ENCODE data around the gene PDZRN4. TPM values are rescaled to one million over a fixed set of nuclear protein-coding genes. Genes with fewer than 3 reads are reported as not detected.

The PDZRN4 gene
- total RNA-seq, 1 donor from 2014 or later = 24.8 TPM

GRCh38 chr12:41585784-41586183 lies 397.7 kb downstream of the PDZRN4 start:
- TF ChIP-seq POLR2A (IDR thresholded peaks at IDR 0.05) (no peak), CTCF (IDR thresholded peaks at IDR 0.05) (no peak), POLR2AphosphoS5 (IDR thresholded peaks at IDR 0.05; ENCODE audit: insufficient read depth in 1 of 2, low read depth in 1 of 2) (no peak)
- no peaks in the 10 kb centered on the region for H3K4me1 ChIP-seq
- H3K27me3 ChIP-seq = no peaks in the 10 kb centered on the region
- H3K36me3 ChIP-seq = no peaks in the 10 kb centered on the region
- no peak overlapping the region for H3K27ac ChIP-seq
- H3K4me3 ChIP-seq = no peak overlapping the region
- intact Hi-C loops (cut with DNase I) = no loop called here
- H3K9me3 ChIP-seq = no peaks in the 10 kb centered on the region
- no peak for DNase-seq (ENCODE audit: extremely low spot score in 2 of 2)

- H3K4me1 ChIP-seq = no peaks in the 10 kb centered on the region
- DNase-seq (ENCODE audit: extremely low spot score in 2 of 2) = no peak
- intact Hi-C loops (cut with DNase I) = no loop called here
These were observed 399.5 kb downstream of the PDZRN4 start for GRCh38 chr12:41587574-41587973.

GRCh38 chr12:41589878-41590277 lies 401.8 kb downstream of the PDZRN4 start:
- Histone ChIP-seq H3K4me3 (no peak overlapping the region), H3K9me3 (no peaks in the 10 kb centered on the region), H3K4me1 (no peaks in the 10 kb centered on the region), H3K27me3 (no peaks in the 10 kb centered on the region), H3K36me3 (no peaks in the 10 kb centered on the region), H3K27ac (no peak overlapping the region)
- DNase-seq (ENCODE audit: extremely low spot score in 2 of 2) = no peak
- intact Hi-C loops (cut with DNase I) = no loop called here
- TF ChIP-seq CTCF (IDR thresholded peaks at IDR 0.05) (no peak), POLR2A (IDR thresholded peaks at IDR 0.05) (no peak), POLR2AphosphoS5 (IDR thresholded peaks at IDR 0.05; ENCODE audit: insufficient read depth in 1 of 2, low read depth in 1 of 2) (no peak)

More at GRCh38 chr12:41587574-41587973, 399.5 kb downstream of the PDZRN4 start:
- Histone ChIP-seq H3K27ac (no peak overlapping the region), H3K36me3 (no peaks in the 10 kb centered on the region), H3K9me3 (no peaks in the 10 kb centered on the region), H3K4me3 (no peak overlapping the region), H3K27me3 (no peaks in the 10 kb centered on the region)
- no peak for TF ChIP-seq CTCF (IDR thresholded peaks at IDR 0.05)
- no peak for TF ChIP-seq POLR2AphosphoS5 (IDR thresholded peaks at IDR 0.05; ENCODE audit: insufficient read depth in 1 of 2, low read depth in 1 of 2)
- no peak for TF ChIP-seq POLR2A (IDR thresholded peaks at IDR 0.05)

- H3K36me3 ChIP-seq = no peaks in the 10 kb centered on the region
- H3K4me1 ChIP-seq = no peaks in the 10 kb centered on the region
- H3K27ac ChIP-seq = no peak overlapping the region
- no peak overlapping the region for H3K4me3 ChIP-seq
- DNase-seq (ENCODE audit: extremely low spot score in 2 of 2) = no peak
- H3K9me3 ChIP-seq = no peaks in the 10 kb centered on the region
- no peaks in the 10 kb centered on the region for H3K27me3 ChIP-seq
- intact Hi-C loops (cut with DNase I) = no loop called here
- no peak for TF ChIP-seq CTCF (IDR thresholded peaks at IDR 0.05)
- TF ChIP-seq POLR2A (IDR thresholded peaks at IDR 0.05) = no peak
- TF ChIP-seq POLR2AphosphoS5 (IDR thresholded peaks at IDR 0.05; ENCODE audit: insufficient read depth in 1 of 2, low read depth in 1 of 2) = no peak
These were observed 408.1 kb downstream of the PDZRN4 start for GRCh38 chr12:41596190-41596589.

- intact Hi-C loops (cut with DNase I) = no loop called here
- no peaks in the 10 kb centered on the region for H3K27me3 ChIP-seq
- no peak for TF ChIP-seq POLR2A (IDR thresholded peaks at IDR 0.05)
- TF ChIP-seq CTCF (IDR thresholded peaks at IDR 0.05) = no peak
- no peak for TF ChIP-seq POLR2AphosphoS5 (IDR thresholded peaks at IDR 0.05; ENCODE audit: insufficient read depth in 1 of 2, low read depth in 1 of 2)
- DNase-seq (ENCODE audit: extremely low spot score in 2 of 2) = no peak
- H3K9me3 ChIP-seq = no peaks in the 10 kb centered on the region
- H3K27ac ChIP-seq = no peak overlapping the region
- no peaks in the 10 kb centered on the region for H3K4me1 ChIP-seq
- H3K36me3 ChIP-seq = no peaks in the 10 kb centered on the region
- no peak overlapping the region for H3K4me3 ChIP-seq
These were observed 416.7 kb downstream of the PDZRN4 start for GRCh38 chr12:41604830-41605229.
